DND-41 (cell line): ENCODE results near the gene ZC3H4.

Experiments used
- ATAC-seq: fragments of 200-7000 bp; cut with Tn5 transposase; 3 replicates; pipeline ENCODE4 v1.9.1; 2021; ENCODE audit warnings: low read depth; ENCODE audit not compliant: insufficient read depth
- DNase-seq: peaks from one replicate; pipeline ENCODE4 v3.0.0-alpha.2; 2020
- H2AFZ ChIP-seq: 2 replicates; pipeline ENCODE4 v1.6.0; 2012; ENCODE audit warnings: low read depth, low read length
- H3K27ac ChIP-seq: 2 replicates; pipeline ENCODE4 v1.5.1; 2012; ENCODE audit warnings: low read length, inconsistent platforms
- H3K27me3 ChIP-seq: fragments of 200-600 bp; sonication (generic); 2 replicates; pipeline ENCODE4 v1.6.0; 2012; ENCODE audit warnings: low read length, mild to moderate bottlenecking, inconsistent platforms; ENCODE audit not compliant: insufficient read depth, poor library complexity
- H3K36me3 ChIP-seq: 2 replicates; pipeline ENCODE4 v1.5.1; 2012; ENCODE audit warnings: low read length, inconsistent platforms; ENCODE audit not compliant: insufficient read depth
- H3K4me1 ChIP-seq: 2 replicates; pipeline ENCODE4 v1.5.1; 2012; ENCODE audit warnings: mild to moderate bottlenecking, low read length; ENCODE audit not compliant: insufficient read depth
- H3K4me2 ChIP-seq: 2 replicates; pipeline ENCODE4 v1.6.0; 2012; ENCODE audit warnings: mild to moderate bottlenecking, moderate library complexity, low read length, inconsistent platforms; ENCODE audit not compliant: insufficient read depth
- H3K4me3 ChIP-seq, 2 experiments: fragments of 200-600 bp in 1 of 2; shearing (Covaris generic) in 1 of 2; 2 replicates each; pipeline ENCODE4 v1.5.1; 2012 to 2016; ENCODE audit warnings: inconsistent platforms in 2 of 2, low read length in 2 of 2, mild to moderate bottlenecking in 2 of 2, low read depth in 1 of 2, moderate library complexity in 1 of 2
- H3K79me2 ChIP-seq: 2 replicates; pipeline ENCODE4 v1.6.0; 2012; ENCODE audit warnings: low read length, inconsistent platforms; ENCODE audit not compliant: insufficient read depth
- H3K9ac ChIP-seq: 2 replicates; pipeline ENCODE4 v1.6.0; 2012; ENCODE audit warnings: low read depth, mild to moderate bottlenecking, inconsistent platforms, low read length, moderate library complexity
- H3K9me3 ChIP-seq: 2 replicates; pipeline ENCODE4 v1.5.1; 2012; ENCODE audit warnings: low read length, moderate library complexity, mild to moderate bottlenecking, inconsistent platforms; ENCODE audit not compliant: insufficient read depth, severe bottlenecking
- H4K20me1 ChIP-seq: 2 replicates; pipeline ENCODE4 v1.6.0; 2012; ENCODE audit warnings: low read length; ENCODE audit not compliant: insufficient read depth
- EZH2 ChIP-seq: IDR thresholded peaks from 3 replicates; pipeline ENCODE4 v1.6.1; 2012; ENCODE audit warnings: borderline replicate concordance, low read depth, mild to moderate bottlenecking, moderate library complexity, low read length, inconsistent platforms; ENCODE audit not compliant: severe bottlenecking
- TF ChIP-seq, protein P1 (sequence below): IDR thresholded peaks from 2 replicates; pipeline ENCODE4 v1.5.1; 2012; ENCODE audit warnings: borderline replicate concordance, low read length, moderate library complexity, mild to moderate bottlenecking; ENCODE audit not compliant: poor library complexity, severe bottlenecking; ENCODE audit errors: extremely low read depth

ZC3H4 gene

DNA sequence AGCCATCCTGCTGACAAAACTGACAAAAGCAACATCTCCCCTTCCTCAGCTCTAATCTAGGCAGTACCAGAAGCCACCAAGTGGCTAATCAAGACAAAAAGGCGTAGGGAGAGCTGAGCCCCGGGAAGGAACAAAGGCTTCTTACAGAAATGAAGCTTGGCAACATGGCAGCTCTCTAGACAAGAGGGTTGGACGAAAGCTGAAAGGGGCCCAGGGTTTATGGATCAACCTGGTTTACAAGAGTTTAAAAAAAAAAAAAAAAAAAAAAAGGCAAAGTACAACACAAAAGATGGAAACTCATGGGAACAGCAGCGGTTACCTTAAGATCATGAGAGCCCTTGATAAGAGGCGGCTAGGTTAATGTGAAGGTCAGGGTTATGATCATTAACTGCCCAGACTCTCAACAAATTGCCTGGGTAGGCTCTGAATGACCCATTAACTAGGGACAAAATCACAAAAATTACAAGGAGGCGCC, 14.0 kb downstream of the ZC3H4 start:
- Histone ChIP-seq H3K9me3 (no peaks in the 10 kb centered on the region), H3K79me2 (peaks cover 99% of the 10 kb centered on the region), H3K9ac (no peak overlapping the region), H3K27ac (no peak overlapping the region), H4K20me1 (peaks cover 72% of the 10 kb centered on the region), H3K4me1 (peaks cover 20% of the 10 kb centered on the region), H3K27me3 (no peaks in the 10 kb centered on the region), H3K4me3 (no peak overlapping the region), H3K4me2 (no peak overlapping the region), H2AFZ (no peak overlapping the region), H3K36me3 (peaks cover 48% of the 10 kb centered on the region)
- TF ChIP-seq, protein P1, sequence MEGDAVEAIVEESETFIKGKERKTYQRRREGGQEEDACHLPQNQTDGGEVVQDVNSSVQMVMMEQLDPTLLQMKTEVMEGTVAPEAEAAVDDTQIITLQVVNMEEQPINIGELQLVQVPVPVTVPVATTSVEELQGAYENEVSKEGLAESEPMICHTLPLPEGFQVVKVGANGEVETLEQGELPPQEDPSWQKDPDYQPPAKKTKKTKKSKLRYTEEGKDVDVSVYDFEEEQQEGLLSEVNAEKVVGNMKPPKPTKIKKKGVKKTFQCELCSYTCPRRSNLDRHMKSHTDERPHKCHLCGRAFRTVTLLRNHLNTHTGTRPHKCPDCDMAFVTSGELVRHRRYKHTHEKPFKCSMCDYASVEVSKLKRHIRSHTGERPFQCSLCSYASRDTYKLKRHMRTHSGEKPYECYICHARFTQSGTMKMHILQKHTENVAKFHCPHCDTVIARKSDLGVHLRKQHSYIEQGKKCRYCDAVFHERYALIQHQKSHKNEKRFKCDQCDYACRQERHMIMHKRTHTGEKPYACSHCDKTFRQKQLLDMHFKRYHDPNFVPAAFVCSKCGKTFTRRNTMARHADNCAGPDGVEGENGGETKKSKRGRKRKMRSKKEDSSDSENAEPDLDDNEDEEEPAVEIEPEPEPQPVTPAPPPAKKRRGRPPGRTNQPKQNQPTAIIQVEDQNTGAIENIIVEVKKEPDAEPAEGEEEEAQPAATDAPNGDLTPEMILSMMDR = no peak
- TF ChIP-seq EZH2 = no peak
- no peak for ATAC-seq
- DNase-seq = no peak

DNA sequence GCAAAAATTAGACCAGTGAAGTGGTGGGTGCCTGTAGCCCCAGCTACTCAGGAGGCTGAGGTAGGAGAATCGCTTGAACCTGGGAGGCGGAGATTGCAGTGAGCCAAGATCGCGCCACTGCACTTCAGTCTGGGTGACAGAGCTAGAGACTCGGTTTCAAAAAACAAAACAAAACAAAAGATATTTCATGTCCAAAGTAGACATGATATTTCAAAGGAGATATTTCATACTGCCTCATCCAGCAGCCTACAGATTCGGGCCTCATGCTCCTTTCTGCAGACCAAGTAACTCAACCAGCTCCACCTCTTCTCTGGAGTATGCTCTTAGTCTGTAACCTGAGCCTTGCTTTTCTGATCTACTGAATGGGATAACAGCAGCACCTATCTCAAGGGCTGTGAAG, 15.0 kb downstream of the ZC3H4 start:
- H3K9me3 ChIP-seq = no peaks in the 10 kb centered on the region
- H3K9ac ChIP-seq = no peak overlapping the region
- peaks cover 99% of the 10 kb centered on the region for H3K79me2 ChIP-seq
- H4K20me1 ChIP-seq = peaks cover 79% of the 10 kb centered on the region
- H2AFZ ChIP-seq = no peak overlapping the region
- TF ChIP-seq EZH2 = no peak
- TF ChIP-seq, protein P1 = no peak
- no peak overlapping the region for H3K4me2 ChIP-seq
- H3K4me1 ChIP-seq = peaks cover 21% of the 10 kb centered on the region
- H3K4me3 ChIP-seq = no peak overlapping the region
- DNase-seq = no peak
- H3K27me3 ChIP-seq = no peaks in the 10 kb centered on the region
- H3K27ac ChIP-seq = no peak overlapping the region
- no peak for ATAC-seq
- peaks cover 55% of the 10 kb centered on the region for H3K36me3 ChIP-seq

DNA sequence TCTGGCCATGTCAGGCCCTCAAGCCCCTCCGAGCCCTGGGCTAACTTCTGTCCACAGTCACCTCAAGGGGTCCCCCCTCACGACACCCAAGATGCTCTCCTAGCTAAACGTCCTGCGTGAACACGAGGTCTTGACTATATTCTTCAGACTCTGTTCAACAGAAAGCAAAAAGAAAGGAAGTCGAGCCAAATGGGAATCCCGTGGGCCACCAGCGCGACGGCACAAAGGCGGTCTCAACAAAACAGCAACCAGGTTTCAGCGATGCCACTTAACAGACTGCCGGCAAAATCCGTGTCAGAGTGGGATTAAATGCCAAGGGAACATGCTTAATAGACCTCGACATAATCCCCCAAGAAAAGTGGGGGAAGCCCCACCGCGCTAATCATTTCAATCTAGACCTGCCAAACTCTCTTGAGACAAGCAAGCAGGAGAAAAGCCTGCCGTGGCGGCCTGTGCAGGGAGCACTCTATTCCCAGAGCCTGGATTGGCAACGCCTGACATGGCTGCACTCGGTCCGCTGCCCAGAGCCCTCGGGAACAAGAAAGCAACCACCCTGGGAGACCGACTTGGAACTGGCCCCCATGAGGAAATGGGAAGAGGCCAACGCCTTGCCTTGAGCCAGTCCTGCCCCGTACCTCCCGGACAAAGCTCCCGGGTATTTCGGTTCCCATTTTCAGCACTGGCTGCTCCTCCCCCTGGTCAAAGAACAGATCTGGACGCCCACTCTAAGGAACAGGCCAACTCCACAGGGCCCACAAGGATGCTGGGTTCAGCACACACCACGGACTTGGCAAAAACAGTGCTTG, 16.0 kb downstream of the ZC3H4 start:
- no peak for ATAC-seq
- no peak overlapping the region for H3K4me2 ChIP-seq

More for the DNA sequence above, 16.0 kb downstream of the ZC3H4 start:
- Histone ChIP-seq H3K9me3 (no peaks in the 10 kb centered on the region), H3K27ac (no peak overlapping the region), H4K20me1 (peaks cover 79% of the 10 kb centered on the region), H3K4me3 (no peak overlapping the region), H3K36me3 (peaks cover 62% of the 10 kb centered on the region), H2AFZ (no peak overlapping the region), H3K79me2 (peaks cover 95% of the 10 kb centered on the region), H3K4me1 (peaks cover 21% of the 10 kb centered on the region), H3K9ac (no peak overlapping the region), H3K27me3 (no peaks in the 10 kb centered on the region)
- DNase-seq = no peak
- TF ChIP-seq, protein P1 = no peak
- TF ChIP-seq EZH2 = no peak
